Hematopoietic multipotent progenitor cell treated with erythropoietin and hydrocortisone succinate and interleukin-3 and kit ligand, for 6 days (in vitro differentiated cells): Measurements from ENCODE around the gene CBLN3.

Source experiments
- DNase-seq: peaks from one replicate; pipeline ENCODE4 v3.0.0-alpha.2; 2015

Gene CBLN3

GRCh38 chr14:24378981-24379906 is 50.2 kb downstream of the CBLN3 start:
- DNase-seq = no peak

GRCh38 chr14:24378327-24378726 is 51.1 kb downstream of the CBLN3 start:
- no peak for DNase-seq

GRCh38 chr14:24377657-24378056 is 51.8 kb downstream of the CBLN3 start:
- DNase-seq = peak; percentile 83

GRCh38 chr14:24377126-24377525 is 52.3 kb downstream of the CBLN3 start:
- peak; percentile 52 for DNase-seq
